Measurements from ENCODE around the gene IL9. TPM values are rescaled to one million over a fixed set of nuclear protein-coding genes. Genes with fewer than 3 reads are reported as not detected.
A peak's percentile ranks its signal among the peaks of the same experiment; 100 is the strongest.

Gene IL9
- total RNA-seq, 1 donor from 2014 or later = not detected

DNA sequence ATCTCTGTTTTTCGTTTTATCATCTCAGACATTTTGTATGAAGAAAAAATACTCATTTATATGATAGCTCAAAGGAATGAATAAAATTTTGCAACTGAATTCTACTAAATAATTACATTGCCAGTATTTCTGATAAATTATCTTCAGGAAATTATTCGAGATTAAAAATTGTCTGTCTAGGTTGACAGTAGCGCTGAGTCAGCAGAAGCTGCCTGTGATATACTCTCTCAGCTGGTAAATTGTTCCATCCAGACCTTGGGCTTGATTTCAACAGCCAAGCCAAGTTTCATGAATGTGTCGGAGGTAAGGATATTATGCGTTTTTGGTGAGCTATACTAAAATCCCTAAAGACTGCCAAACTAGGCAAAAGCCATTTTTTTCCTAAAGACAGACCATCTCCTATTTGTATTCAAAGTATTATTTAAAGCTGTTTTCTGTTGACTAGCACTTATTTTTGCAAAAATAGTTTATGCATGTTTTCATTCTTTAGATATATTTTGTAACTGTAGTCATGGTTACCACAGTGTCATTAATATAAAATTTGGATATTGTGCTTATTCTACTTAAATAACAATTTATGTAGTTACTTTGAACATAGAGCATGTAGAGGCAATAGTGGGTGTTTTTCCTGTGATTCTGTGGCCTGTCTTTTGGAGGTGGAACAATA lies 41.7 kb upstream of the IL9 start:
- Mint-ChIP-seq H3K27ac (no peak overlapping the region), H3K27me3 (ENCODE audit: low read depth) (peaks cover 9% of the 10 kb centered on the region), H3K4me1 (no peaks in the 10 kb centered on the region), H3K36me3 (no peaks in the 10 kb centered on the region), H3K4me3 (no peak overlapping the region), H3K9me3 (no peaks in the 10 kb centered on the region)
- DNase-seq (ENCODE audit: low spot score in 2 of 2, unreplicated experiment in 2 of 2) = no peak
- TF ChIP-seq, protein P1, sequence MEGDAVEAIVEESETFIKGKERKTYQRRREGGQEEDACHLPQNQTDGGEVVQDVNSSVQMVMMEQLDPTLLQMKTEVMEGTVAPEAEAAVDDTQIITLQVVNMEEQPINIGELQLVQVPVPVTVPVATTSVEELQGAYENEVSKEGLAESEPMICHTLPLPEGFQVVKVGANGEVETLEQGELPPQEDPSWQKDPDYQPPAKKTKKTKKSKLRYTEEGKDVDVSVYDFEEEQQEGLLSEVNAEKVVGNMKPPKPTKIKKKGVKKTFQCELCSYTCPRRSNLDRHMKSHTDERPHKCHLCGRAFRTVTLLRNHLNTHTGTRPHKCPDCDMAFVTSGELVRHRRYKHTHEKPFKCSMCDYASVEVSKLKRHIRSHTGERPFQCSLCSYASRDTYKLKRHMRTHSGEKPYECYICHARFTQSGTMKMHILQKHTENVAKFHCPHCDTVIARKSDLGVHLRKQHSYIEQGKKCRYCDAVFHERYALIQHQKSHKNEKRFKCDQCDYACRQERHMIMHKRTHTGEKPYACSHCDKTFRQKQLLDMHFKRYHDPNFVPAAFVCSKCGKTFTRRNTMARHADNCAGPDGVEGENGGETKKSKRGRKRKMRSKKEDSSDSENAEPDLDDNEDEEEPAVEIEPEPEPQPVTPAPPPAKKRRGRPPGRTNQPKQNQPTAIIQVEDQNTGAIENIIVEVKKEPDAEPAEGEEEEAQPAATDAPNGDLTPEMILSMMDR (IDR thresholded peaks at IDR 0.05; ENCODE audit: unreplicated experiment) = no peak

DNA sequence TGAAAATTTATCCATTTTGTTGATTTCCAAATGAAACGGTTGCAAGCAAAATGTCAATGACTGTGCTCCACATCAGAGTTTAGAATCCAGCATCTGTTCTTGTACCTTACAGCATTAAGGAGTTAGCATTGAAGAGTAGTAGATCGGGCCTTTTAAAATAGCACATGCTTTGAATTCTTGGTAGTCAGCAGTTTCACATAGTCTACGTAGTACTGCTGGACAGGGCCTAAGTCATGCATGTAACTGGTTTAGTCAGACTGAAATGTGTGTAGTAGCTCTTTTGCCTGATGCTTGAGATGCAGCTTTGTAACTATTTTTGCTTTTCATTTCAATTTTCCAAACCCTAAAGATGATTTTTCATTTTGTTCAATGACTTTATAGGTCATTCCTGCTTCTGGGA lies 39.3 kb upstream of the IL9 start:
- peaks cover 29% of the 10 kb centered on the region for H3K27me3 Mint-ChIP-seq (ENCODE audit: low read depth)
- H3K4me3 Mint-ChIP-seq = no peak overlapping the region
- H3K4me1 Mint-ChIP-seq = peaks cover 5% of the 10 kb centered on the region
- H3K27ac Mint-ChIP-seq = no peak overlapping the region
- DNase-seq (ENCODE audit: low spot score in 2 of 2, unreplicated experiment in 2 of 2) = no peak
- H3K9me3 Mint-ChIP-seq = no peaks in the 10 kb centered on the region
- no peaks in the 10 kb centered on the region for H3K36me3 Mint-ChIP-seq
- TF ChIP-seq, protein P1 (IDR thresholded peaks at IDR 0.05; ENCODE audit: unreplicated experiment) = no peak

DNA sequence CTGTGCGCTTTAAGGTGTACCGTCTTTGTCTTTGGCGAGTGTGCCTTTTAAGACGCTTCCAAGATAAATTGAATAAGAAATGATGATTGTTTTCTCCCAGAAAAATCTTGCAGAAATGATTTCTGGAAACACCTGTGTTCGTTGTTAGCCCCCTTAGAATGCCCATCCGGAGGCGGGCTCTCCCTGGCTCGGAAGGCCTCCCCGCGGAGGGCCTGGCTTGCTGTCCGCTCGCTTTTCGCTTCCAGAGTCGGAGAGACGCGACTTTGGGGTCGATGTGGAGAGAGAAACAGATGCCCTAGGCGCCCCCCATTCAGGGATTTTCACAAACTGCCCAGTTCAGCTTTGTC lies 35.3 kb upstream of the IL9 start:
- no peaks in the 10 kb centered on the region for H3K9me3 Mint-ChIP-seq
- TF ChIP-seq, protein P1 (IDR thresholded peaks at IDR 0.05; ENCODE audit: unreplicated experiment) = no peak
- H3K27ac Mint-ChIP-seq = peak overlapping the region; percentile 9
- peak in 1 of 2 experiments; percentile 41 for DNase-seq (ENCODE audit: low spot score in 2 of 2, unreplicated experiment in 2 of 2)
- peak overlapping the region; percentile 76 for H3K4me3 Mint-ChIP-seq
- H3K27me3 Mint-ChIP-seq (ENCODE audit: low read depth) = peaks cover 61% of the 10 kb centered on the region
- H3K36me3 Mint-ChIP-seq = no peaks in the 10 kb centered on the region
- H3K4me1 Mint-ChIP-seq = peaks cover 5% of the 10 kb centered on the region

DNA sequence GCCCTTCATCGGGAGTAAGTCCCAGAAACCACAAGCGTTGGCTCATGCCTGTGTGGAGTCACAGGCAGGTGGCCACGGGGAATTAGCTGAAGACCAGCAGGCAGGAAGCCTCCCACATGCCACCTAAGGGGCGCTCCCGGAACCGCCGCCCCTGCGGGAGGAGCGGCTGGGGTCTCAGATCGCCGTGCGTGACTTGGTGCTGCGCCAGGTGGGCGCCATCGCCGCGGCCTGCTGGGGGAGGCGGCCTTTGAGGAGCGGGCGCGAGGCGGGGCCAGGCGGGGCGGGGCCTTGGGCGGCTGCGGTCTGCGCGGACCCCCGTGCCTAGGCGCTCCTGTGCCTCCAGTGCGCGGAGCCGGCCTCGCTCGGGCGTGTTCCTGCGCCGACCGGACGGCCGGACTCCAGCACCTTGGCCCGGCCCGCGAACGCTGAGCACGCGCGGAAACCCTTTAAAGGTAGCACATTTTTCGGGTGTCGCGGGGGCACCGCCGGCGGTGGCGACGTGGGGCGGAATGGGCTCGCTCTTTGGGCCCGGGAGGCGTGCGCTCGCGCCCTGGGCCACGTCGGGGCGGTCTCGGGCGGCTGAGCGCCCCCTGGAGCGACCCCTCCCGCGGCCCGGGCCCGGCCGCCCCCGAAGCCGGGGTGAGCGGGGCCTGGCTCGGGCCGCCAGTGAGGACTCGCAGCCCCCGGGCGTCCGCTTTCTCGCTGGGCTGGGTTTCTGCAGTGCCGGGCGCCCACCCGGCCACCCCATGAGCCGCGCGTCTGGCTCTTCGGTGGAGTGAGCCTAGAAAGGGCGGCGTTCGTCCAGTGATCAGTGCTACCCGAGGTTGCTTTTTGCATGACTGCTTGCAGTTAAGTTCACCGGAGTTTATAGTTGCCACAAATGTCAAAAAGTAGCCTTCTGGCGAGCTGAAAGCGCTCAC lies 34.6 kb upstream of the IL9 start:
- H3K4me3 Mint-ChIP-seq = peak overlapping the region; percentile 76
- peaks cover 65% of the 10 kb centered on the region for H3K27me3 Mint-ChIP-seq (ENCODE audit: low read depth)
- H3K27ac Mint-ChIP-seq = peak overlapping the region; percentile 9
- H3K4me1 Mint-ChIP-seq = peaks cover 5% of the 10 kb centered on the region
- DNase-seq (ENCODE audit: low spot score in 2 of 2, unreplicated experiment in 2 of 2) = peak; percentile 36 to 64
- H3K9me3 Mint-ChIP-seq = no peaks in the 10 kb centered on the region
- TF ChIP-seq, protein P1 (IDR thresholded peaks at IDR 0.05; ENCODE audit: unreplicated experiment) = no peak
- no peaks in the 10 kb centered on the region for H3K36me3 Mint-ChIP-seq

DNA sequence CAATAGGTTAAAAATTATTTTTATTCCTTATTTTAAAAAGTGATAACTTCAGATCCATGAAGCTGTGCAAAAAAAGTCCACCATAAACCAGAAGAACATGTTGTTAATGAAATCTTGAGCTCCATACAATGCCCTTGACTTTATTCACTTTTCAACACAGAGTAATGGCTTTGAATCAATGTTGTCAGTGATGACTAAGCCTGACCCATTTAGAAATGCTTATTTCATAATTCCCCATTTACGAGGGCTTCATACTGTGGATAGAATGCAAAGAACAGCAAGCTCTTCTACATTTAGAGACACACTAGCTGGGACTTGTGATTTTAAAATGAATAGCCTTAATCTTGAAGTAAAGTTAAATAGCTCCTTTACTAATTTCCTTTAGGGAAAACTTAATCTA lies 25.7 kb upstream of the IL9 start:
- no peak overlapping the region for H3K4me3 Mint-ChIP-seq
- TF ChIP-seq, protein P1 (IDR thresholded peaks at IDR 0.05; ENCODE audit: unreplicated experiment) = no peak
- no peaks in the 10 kb centered on the region for H3K9me3 Mint-ChIP-seq
- H3K36me3 Mint-ChIP-seq = no peaks in the 10 kb centered on the region
- H3K4me1 Mint-ChIP-seq = no peaks in the 10 kb centered on the region
- peaks cover 72% of the 10 kb centered on the region for H3K27me3 Mint-ChIP-seq (ENCODE audit: low read depth)
- H3K27ac Mint-ChIP-seq = no peak overlapping the region
- no peak for DNase-seq (ENCODE audit: low spot score in 2 of 2, unreplicated experiment in 2 of 2)
